GM19023 (cell line): ENCODE measurements around the gene RALGPS1.

Source experiments
- ATAC-seq: cut with Tn5 transposase; IDR thresholded peaks from one replicate; pipeline ENCODE4 v1.9.1; 2021; ENCODE audit warnings: mild to moderate bottlenecking, moderate library complexity; ENCODE audit not compliant: unreplicated experiment

Gene RALGPS1

DNA sequence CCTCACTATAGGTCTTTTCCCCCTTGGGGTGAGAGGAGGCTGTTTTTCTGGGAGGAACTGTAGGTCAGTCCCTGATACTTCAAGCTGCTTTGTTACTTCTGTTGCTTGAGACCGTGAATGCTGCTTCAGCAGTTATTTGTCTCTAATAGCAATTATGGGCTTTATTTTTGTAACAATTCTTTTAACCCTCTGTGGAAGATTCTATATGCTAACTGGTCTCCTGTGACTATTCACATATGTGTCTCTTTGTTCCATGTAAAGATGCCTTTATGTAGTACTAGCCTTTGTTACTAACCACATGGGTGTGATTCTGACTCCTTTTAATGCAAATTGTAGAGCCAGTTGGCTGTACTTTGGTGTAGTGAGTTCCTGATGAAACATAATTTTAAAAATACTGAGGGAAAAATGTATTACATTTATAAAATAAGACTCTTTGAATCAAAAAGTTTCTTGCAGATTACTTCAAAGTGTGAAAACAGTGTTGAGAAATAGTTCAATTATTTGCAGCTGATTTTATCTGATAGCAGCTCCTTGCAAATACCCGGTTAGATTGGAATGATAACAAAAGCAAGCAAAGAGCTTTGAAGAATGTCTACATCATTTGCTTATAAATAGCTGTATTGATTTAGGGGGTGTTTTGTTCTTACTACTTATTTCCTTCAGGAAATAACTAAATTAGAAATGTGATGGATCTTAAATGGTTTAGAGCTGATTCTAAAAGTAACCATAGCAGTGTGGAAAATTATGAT lies 161.2 kb downstream of the RALGPS1 start:
- no peak for ATAC-seq

DNA sequence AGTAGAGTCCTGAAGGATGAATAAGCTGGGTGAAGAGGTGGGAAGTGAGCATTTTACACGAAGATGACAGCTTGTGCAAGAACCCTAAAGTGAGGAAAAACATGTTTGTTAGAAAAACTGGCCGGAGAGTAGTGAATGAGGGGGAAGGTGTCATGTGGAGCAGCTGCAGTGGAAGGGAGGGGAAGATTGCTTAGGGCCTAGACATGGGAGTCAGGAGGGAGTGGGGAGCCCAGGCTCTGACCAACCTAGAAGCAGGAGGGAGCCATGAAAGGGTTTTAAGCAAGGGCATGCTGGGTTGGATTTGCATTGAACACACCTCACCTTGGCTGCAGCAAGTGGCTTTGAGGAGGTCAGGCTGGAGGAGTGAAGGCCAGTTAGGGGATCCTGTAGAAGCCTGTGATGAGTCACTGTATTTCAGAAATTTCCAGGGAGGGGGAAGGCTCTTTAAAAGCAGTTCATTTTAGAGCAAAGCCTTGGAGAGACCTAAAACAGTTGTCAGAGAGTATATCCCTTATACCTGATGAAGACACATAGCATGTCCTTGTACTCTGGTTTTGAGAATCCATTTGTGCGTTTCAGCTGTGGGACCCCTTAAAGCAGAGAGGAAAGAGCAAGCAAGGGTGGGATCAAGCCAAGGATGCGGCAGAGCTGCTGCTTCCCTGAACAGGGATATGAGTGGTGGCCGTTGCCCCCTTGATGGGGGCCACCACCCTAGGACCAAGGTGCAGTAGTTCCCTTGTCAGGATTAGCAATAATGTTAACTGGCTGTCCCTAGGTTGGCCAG lies 162.5 kb downstream of the RALGPS1 start:
- no peak for ATAC-seq

DNA sequence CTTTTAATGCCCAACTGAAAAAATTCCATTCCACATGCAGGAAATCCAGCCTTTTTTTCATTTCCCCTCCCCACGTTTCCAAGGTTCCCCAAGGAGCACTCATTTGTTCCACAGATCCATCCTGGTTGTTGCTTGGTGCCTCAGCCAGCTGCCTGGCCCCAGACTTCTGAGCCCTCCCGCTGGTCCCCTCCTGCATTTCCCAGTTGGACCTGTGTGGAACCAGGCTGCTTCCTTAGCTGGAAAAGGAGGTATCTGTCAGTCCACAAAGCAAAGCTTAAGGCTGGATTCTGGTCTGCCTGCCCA lies 163.0 kb downstream of the RALGPS1 start:
- ATAC-seq, result no peak

DNA sequence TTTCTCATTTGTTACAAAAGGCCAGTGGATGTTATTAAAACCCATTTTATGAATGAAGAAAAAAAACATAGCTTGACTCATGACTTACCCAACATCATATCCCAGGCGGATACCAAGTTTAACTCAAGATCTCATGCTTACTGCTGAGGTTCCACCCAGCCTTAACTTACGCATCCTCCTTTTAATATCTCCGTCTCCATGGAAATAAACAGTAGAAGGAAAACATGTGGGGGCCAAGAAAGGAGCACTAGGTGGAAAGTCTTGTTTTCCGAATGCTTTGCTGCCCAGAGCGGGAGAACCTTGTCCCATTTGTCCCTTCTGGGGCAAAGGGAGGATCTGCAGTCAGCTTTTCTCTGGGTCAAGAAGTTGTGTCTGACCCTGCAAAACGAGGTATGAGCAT lies 163.8 kb downstream of the RALGPS1 start:
- no peak for ATAC-seq

DNA sequence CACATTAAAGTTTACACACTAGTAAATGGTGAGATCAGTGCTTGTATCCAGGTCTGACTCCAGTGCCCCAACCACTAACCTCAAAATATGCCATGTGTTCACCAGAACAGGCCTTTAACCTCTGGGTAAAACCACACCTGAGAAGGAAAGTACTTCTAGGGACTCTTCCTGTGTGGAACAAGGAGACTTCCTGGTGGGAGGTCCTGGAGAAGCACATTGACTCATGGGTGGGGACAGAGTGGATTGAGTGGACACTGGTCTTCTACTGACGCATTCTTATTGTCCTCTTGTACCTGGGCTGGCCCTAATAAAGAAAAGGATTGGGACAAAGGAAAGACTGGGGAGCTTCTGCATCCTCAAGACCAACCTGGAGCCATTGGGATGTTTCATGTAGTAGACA lies 164.4 kb downstream of the RALGPS1 start:
- ATAC-seq, result no peak

DNA sequence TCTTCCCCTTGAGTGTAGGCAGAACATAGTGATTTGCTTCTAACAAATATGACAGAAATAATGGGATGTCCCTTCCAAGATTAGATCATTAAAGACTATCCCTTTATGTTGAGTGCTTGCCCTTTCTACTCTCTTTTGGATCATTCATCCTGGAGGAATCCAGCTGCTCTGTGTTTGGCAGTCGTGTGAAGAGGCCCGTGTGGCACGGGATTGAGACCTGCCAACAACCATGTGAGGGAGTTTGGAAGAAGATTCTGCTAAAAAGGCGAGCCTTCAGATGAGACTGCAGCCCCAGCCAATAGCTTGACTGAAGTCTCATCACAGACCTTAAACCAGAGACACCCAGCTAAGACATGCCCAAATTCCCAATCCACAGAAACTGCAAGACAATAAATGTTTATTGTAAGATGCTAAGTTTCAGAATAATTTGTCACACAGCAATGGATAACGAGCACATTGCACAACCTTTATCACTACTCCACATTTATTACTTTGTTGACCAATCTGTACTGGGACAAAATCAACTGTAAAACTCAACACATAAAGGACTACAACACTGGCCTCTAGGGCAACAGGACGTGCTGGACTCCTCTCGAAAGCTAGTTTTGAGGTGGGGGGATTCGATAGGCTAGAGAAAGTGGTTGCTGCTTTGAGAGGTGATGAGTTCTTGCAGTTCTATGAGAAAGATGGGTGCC lies 165.0 kb downstream of the RALGPS1 start:
- ATAC-seq, result no peak

DNA sequence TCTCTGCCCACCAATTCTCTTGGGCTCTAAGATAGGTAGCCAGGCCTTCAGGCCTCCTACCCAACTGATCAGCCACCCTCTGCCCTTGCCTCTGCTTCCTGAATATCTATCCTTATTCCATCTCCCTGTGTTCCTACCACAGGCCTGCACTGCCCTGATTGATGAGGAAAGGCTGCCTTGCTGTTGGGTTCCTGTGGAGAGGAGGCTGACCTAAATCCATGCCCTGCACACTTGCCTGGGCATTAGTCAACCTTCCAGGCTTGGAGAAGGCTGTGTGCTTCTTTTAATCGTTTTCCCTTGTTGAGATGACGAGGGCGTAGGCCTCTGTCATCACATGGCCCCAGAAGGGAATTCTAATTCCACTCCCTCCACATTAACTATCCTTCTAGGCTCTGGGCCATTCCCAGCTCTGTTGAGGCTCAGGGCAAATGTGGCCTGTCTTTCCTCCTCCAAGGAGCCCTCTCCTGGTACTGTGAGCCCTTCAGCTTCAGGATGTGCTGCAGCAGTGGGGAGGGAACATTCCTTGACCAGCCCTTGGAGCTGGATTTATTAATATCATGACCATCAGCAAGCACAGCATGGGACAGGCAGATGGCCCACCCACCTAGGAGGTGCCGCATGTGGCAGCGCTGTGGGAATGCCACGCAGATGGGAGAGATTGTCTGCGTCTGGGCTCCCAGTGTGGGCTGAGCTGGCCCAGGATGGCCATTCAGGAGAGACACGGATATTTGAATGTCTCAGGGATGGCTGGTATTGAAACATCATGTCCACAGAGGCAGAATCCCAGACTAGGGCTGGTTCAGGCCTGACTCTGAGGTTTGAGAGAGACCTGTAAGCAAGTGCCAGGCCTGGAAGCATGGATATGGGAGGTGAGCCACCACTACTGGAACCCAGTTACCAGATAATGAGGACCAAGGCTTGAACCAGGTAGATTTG lies 166.9 kb downstream of the RALGPS1 start:
- no peak for ATAC-seq

DNA sequence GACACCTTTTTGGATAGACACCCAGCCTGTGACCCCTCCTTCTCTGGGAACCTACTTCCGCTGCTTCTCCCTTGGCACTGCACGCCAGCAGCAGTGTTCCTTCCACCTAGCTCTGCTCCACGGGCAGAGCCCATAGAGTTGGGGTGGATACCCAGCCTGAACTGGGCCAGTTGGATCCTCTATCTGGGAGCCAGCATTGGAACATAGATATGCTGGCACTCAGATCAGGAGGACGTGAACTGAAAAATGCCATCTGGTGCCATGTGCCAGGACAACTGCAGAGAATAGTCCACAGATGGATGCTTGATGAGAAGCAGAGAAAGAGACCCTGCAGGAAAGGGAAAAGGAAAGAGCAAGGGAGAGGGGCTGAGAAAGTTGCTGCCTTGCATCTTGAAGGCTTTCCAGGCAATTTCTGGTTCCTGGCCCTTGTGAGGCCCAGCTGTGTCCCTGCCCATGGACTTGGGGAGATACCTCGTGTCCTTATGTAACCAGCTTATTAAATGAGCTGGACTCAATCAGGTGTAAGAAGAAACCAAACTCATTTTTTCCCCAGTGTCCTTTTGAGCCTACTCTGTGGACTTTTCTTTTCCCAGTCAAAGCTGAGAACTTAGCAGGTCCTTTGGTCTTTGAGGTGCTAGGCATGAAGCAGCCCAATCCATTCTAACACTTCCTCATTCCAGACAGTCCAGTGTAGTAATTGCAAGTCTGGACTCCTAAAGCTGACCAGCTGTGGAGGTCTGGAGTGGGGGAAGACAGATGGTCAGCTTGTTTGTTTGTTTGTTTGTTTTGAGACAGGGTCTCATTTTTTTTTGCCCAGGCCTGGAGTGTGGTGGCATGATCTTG lies 168.8 kb downstream of the RALGPS1 start:
- ATAC-seq, result no peak

DNA sequence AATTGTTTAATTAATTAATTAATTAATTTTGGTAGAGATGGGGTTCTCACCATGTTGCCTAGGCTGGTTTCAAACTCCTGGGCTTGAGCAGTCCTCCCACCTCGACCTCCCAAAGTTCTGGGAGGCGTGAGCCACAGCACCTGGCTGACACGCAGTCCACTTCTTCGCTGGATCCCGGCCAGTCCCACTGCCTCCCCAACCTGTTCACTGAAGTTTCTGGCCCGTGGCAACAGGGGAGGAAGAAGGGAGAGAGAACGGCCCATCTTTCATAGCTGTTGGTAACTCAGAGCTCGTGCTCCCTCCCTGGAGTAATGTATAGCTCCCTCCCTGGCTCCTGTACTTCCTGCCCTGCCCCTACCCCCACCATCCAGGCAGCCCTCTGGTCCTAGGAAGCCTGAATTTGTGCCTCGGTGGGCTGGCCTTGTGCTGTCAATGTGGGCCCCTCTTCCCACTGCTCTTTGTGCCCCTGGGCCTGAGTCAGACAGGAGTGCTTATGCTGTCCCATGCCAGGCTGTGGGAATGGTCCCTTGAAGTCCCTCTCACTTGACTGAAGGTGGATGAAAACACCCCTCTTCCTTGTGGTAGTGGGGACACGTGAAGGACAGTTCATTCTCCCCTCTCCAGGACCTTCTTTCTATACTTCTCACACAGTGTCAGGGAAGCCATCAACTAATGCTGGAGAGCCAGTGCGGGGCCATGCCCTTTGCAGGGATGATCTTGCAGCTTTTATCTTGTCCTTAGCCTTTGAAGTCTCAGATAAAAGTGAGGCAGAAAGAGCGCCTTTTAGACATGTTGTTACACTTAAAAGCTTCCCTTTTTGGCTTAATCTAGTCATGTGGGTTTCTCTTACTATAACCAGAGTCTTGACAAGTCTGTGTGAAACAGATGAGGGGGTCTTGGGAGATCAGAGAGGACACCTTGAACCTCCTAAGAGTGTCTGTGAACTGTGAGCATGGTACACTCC lies 169.8 kb downstream of the RALGPS1 start:
- ATAC-seq, result no peak

DNA sequence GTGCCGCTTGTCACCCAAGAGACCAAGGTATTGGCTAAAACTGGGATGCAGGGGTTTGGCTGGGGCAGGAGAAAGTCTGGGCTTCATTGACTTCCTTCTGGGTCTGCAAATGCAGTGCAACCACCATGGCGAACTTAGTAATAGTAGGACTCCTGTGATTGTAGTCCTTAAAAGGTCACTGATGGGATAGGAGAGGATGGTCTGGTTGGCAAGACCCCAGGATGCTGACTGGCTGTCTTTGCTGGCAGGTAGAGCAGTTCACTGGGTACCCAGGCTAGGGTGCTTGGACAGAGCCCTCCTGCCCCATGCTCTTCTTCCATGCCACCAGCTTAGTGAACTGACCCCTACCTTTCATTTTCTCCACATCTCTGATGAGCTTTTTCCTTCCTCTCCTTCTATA lies 170.6 kb downstream of the RALGPS1 start:
- ATAC-seq, result no peak

DNA sequence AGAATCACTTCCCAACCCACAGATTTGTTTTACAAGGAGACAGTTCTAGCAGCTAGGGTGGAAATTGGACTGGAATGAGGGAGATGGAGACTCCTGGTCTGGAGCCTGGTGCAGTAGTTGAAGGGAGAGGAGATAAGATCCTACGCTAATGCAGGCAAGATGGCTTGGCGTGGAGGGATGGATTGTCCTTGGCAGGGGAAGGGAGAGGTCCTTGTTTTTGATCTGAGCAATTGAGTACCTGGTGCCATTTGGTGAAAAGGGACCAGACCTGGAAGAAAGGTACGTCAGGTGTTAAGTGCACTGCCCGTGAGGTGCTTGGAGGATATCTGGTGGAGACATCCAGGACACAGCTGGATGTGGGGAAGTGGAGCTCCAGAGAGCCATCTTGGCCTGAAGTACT lies 172.2 kb downstream of the RALGPS1 start:
- ATAC-seq, result no peak

DNA sequence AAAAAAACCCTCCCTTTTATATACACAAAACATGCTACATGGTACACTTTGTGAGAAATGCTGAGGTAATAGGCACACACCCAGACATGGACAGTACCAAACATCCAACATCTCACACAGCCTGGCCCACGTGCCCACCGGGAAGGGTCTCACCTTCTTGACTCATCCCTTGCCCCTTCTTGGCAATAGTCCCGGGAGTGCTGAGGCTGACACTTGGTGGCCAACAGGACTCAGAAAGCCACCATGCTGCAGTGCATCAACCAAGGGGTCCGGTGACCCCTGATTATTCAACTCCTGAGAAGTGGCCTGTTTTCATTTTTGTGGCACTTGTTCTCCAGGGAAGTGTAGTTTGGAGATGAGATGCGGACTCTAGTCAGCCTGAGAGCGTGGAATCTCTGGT lies 172.8 kb downstream of the RALGPS1 start:
- ATAC-seq, result no peak

DNA sequence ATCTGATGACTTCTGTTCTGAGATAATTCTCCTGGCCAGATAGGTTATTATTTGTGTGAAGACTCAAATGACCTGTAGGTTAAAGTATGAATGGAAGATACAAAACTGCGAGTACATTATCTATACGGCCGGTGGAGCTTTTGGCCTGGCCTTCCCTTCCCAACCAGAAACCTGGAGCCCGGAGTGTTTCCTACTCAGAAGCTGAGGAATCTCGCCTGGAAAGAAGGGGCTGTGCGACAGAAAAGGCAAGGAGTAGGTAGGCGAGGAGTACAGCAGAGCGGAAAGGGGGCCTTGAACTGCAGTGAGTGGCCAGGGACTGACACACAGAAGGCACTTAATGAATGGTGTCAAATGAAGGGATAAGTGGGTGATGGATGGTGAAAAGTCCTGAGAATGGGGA lies 173.3 kb downstream of the RALGPS1 start:
- no peak for ATAC-seq

DNA sequence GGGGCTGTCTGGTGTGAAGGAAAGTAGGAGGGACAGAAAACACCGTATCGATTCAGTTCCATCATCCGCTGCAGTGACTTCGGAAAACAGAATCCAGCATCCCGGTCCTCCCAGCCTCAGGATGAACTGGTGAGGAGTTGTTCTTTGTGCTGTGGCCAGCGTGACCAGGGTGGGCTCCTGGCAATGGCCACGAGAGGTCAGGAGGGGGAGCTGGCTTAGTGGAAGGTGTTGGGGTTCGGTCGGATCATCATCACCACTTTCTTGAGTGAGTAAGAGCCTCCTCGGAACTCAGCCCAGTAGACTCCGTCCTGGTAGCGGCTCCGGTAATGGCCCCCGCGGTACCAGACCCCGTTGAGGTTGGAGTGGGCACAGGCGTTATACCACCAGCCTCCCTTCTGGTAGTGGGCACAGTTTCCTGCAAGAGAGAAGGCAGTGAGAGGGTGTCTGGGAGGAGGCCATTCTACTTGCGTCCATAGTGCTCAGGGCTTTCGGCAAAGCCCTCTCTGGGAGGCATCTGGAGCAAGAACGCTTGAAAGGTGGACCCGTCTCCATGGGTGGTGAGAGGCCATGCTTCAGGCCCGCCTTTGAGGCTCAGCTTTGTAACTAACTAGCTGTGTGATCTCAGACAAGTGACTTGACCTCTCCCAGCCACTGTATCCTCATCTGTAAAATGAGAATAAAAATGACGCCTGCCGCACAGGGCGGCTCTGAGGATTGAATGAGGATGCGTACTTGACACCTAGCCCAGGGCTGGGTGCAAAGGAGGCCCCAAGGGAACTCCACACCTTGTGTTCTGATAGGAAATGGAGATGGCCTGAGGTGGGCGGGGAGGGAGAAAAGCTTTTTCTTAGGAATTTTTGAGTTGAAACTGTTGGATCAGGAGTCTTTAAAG lies 174.4 kb downstream of the RALGPS1 start:
- no peak for ATAC-seq

DNA sequence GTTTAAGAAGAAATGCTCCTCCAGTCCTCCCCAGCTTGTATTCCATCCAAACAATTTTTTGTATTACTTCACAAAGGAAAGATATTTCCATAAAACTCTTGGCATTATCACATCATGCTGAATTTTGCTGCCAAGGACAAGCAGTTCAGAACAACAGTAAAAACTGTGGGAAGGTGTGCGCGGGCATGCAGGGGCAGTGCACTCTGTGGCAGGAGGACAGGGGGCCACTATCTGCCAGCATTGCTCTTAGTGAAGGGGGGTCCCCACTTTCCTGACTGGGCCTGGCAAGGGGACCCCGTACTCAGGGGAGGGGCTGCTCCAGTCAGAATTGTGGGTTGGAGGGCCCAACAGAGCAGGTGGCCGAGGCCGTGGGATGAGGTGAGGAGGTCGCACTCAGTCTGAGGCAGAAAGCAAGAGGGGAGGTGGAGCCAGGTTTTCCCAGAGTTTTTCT lies 175.1 kb downstream of the RALGPS1 start:
- ATAC-seq, result no peak

DNA sequence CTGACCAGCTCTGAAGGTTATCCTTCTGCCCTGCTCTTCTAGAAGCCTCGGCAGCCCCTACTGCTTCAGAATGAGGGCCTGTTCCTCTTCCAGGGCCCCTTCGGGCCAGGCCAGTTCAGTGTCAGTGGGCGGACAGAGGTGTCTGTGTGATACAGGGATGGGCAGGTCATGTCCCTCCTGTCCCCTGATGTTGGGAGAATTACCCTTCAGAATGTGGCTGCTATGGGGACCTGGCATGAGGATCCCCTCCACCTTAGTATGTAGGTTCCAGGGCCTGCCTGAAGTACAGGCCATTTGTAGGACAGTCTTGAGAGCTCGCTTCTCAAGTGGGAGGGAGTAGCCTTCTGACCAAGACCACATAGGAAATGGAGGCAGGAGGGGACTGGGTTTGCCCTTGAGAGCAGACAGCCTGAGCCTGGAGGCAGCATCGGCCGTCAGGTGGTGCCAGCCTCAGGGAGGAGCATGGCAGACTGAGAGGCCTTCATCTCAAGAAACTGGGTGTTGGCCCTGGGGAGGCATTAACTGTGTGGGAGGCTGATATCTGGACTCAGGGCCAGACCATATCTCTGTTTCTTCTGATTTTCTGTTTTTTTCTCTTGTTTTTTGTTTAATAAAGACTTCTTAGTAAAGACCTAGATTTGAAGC lies 175.9 kb downstream of the RALGPS1 start:
- no peak for ATAC-seq

DNA sequence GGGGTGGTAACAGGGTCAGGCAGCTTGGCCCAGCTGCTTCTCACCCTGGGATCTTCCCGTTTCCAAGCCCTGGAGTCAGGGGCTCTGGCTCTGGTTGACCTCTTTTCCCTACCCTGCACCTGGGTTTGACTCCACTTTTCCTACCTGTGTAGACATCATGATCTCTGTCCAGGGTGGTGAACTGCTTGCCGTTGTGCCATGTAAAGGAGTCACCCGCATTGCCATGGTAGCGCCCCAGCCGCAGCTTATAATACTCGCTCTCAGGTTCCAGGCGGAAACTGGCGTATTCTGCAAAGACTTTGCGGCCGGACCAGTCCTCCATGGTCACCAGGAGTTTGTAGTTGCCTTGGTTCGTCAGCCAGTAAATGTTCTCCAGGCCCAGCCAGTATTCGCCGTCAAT lies 176.9 kb downstream of the RALGPS1 start:
- ATAC-seq, result no peak
